IMR-90 (cell line): ENCODE measurements around the gene FBLIM1. TPM values are rescaled to one million over a fixed set of nuclear protein-coding genes. Genes with fewer than 3 reads are reported as not detected.

Experiments
- ATAC-seq: fragments of 200-7000 bp; cut with Tn5 transposase; 2 replicates; pipeline ENCODE4 v1.9.1; 2020; ENCODE audit warnings: low read depth, mild to moderate bottlenecking, moderate library complexity
- BruUV-seq: library from RNA; stranded (reverse); fragments of 400-500 nt; replicated peaks from 2 replicates; lab custom pipeline; 2021; lab: Mats Ljungman, UMichigan
- CTCF ChIA-PET: fragments of 300-600 bp; formaldehyde crosslinking; extraction: SDS; loops from one replicate; lab custom pipeline; 2021; ENCODE audit warnings: antibody characterized with exemption; lab: Yijun Ruan, JAX
- POLR2A ChIA-PET: fragments of 300-600 bp; sonication (Branson Sonifier 250); formaldehyde crosslinking; loops from one replicate; lab custom pipeline; 2022; ENCODE audit warnings: antibody characterized with exemption; ENCODE audit not compliant: unreplicated experiment; lab: Charles Lee
- DNase-seq: peaks from one replicate; pipeline ENCODE4 v3.0.0; 2013
- H2AFZ ChIP-seq: replicated peaks from 2 replicates; pipeline ENCODE3; 2013; ENCODE audit warnings: low read length, mild to moderate bottlenecking; ENCODE audit not compliant: poor library complexity
- H2AK5ac ChIP-seq: 2 replicates; pipeline ENCODE4 v1.6.1; 2013; ENCODE audit warnings: low read depth, low read length, inconsistent platforms
- H2AK9ac ChIP-seq: replicated peaks from 2 replicates; pipeline ENCODE3; 2013; ENCODE audit warnings: mild to moderate bottlenecking, low read depth, low read length, moderate library complexity; ENCODE audit not compliant: poor library complexity
- H2BK120ac ChIP-seq: 2 replicates; pipeline ENCODE4 v1.6.1; 2013; ENCODE audit warnings: low read depth, low read length, inconsistent platforms
- H2BK15ac ChIP-seq: 3 replicates; pipeline ENCODE4 v1.6.1; 2013; ENCODE audit warnings: low read depth, low read length, inconsistent platforms
- H2BK20ac ChIP-seq: 2 replicates; pipeline ENCODE4 v1.6.1; 2013; ENCODE audit warnings: low read depth, mild to moderate bottlenecking, inconsistent platforms, low read length, moderate library complexity
- H2BK5ac ChIP-seq: 2 replicates; pipeline ENCODE4 v1.6.1; 2013; ENCODE audit warnings: mild to moderate bottlenecking, low read depth, low read length, inconsistent platforms; ENCODE audit not compliant: poor library complexity, severe bottlenecking
- H3K14ac ChIP-seq: replicated peaks from 2 replicates; pipeline ENCODE4 v1.6.1; 2013; ENCODE audit warnings: low read depth, low read length, inconsistent platforms
- H3K18ac ChIP-seq: 2 replicates; pipeline ENCODE4 v1.6.1; 2013; ENCODE audit warnings: low read depth, low read length, control low read depth
- H3K23ac ChIP-seq: 2 replicates; pipeline ENCODE4 v1.6.1; 2013; ENCODE audit warnings: low read depth, low read length, inconsistent platforms
- H3K27ac ChIP-seq: 2 replicates; pipeline ENCODE4 v1.5.1; 2013; ENCODE audit warnings: mild to moderate bottlenecking, control low read depth, low read length; ENCODE audit not compliant: insufficient read depth
- H3K27me3 ChIP-seq: 2 replicates; pipeline ENCODE4 v1.6.1; 2013; ENCODE audit warnings: low read length; ENCODE audit not compliant: control insufficient read depth, insufficient read depth
- H3K36me3 ChIP-seq: 2 replicates; pipeline ENCODE4 v1.6.1; 2013; ENCODE audit warnings: low read length, mixed read lengths; ENCODE audit not compliant: control insufficient read depth, insufficient read depth
- H3K4ac ChIP-seq: 2 replicates; pipeline ENCODE4 v1.6.1; 2013; ENCODE audit warnings: low read depth, low read length, inconsistent platforms
- H3K4me1 ChIP-seq: 2 replicates; pipeline ENCODE4 v1.6.1; 2013; ENCODE audit warnings: low read length, mixed read lengths; ENCODE audit not compliant: control insufficient read depth, insufficient read depth
- H3K4me2 ChIP-seq: 2 replicates; pipeline ENCODE4 v1.6.1; 2013; ENCODE audit warnings: low read depth, mild to moderate bottlenecking, control low read depth, low read length, moderate library complexity
- H3K4me3 ChIP-seq: 2 replicates; pipeline ENCODE4 v1.5.1; 2013; ENCODE audit warnings: low read depth, mild to moderate bottlenecking, control low read depth, low read length, moderate library complexity; ENCODE audit not compliant: insufficient read depth
- H3K56ac ChIP-seq: 2 replicates; pipeline ENCODE4 v1.6.1; 2013; ENCODE audit warnings: low read length, inconsistent platforms; ENCODE audit not compliant: insufficient read depth; ENCODE audit errors: extremely low read depth
- H3K79me1 ChIP-seq, 2 experiments: 2 replicates each; pipeline ENCODE4 v1.6.1; 2013; ENCODE audit warnings: low read length in 2 of 2, inconsistent platforms in 1 of 2, low read depth in 1 of 2
- H3K9ac ChIP-seq: 2 replicates; pipeline ENCODE4 v1.6.1; 2013; ENCODE audit warnings: low read depth, low read length, control low read depth
- H3K9me1 ChIP-seq: 2 replicates; pipeline ENCODE4 v1.6.1; 2013; ENCODE audit warnings: low read length, inconsistent platforms; ENCODE audit not compliant: insufficient read depth
- H3K9me3 ChIP-seq: 2 replicates; pipeline ENCODE4 v1.6.1; 2013; ENCODE audit warnings: low read length; ENCODE audit not compliant: control insufficient read depth, insufficient read depth
- H4K20me1 ChIP-seq: 2 replicates; pipeline ENCODE4 v1.6.1; 2013; ENCODE audit warnings: low read length, inconsistent platforms; ENCODE audit not compliant: insufficient read depth
- H4K5ac ChIP-seq: 2 replicates; pipeline ENCODE4 v1.6.1; 2013; ENCODE audit warnings: mild to moderate bottlenecking, low read depth, low read length, control low read depth
- H4K8ac ChIP-seq, 2 experiments: 2 replicates each; pipeline ENCODE4 v1.6.1; 2013; ENCODE audit warnings: low read depth in 2 of 2, low read length in 2 of 2, control low read depth in 1 of 2, inconsistent platforms in 1 of 2
- H4K91ac ChIP-seq: 2 replicates; pipeline ENCODE4 v1.6.1; 2013; ENCODE audit warnings: low read depth, low read length, inconsistent platforms; ENCODE audit not compliant: insufficient read depth
- CEBPB ChIP-seq: IDR thresholded peaks from 2 replicates; pipeline ENCODE4 v1.6.1; 2012; ENCODE audit warnings: low read depth, low read length, improper control_type of control experiment
- ELK1 ChIP-seq: fragments of 150-350 bp; IDR thresholded peaks from 2 replicates; pipeline ENCODE4 v1.6.1; 2016; ENCODE audit warnings: low read depth, mild to moderate bottlenecking, low read length, moderate library complexity, borderline replicate concordance
- FOS ChIP-seq: fragments of 150-350 bp; IDR thresholded peaks from 2 replicates; pipeline ENCODE4 v1.6.1; 2016; ENCODE audit warnings: low read depth, low read length
- MAFK ChIP-seq: IDR thresholded peaks from 2 replicates; pipeline ENCODE4 v1.6.1; 2012; ENCODE audit warnings: low read depth, low read length, improper control_type of control experiment
- MAZ ChIP-seq: IDR thresholded peaks from 2 replicates; pipeline ENCODE4 v1.6.1; 2012; ENCODE audit warnings: low read depth, mild to moderate bottlenecking, low read length, improper control_type of control experiment, moderate library complexity, borderline replicate concordance
- MXI1 ChIP-seq: IDR thresholded peaks from 2 replicates; pipeline ENCODE4 v1.6.1; 2012; ENCODE audit warnings: low read depth, mild to moderate bottlenecking, low read length, moderate library complexity, borderline replicate concordance
- NFE2L2 ChIP-seq: fragments of 150-350 bp; IDR thresholded peaks from 2 replicates; pipeline ENCODE4 v1.6.1; 2016; ENCODE audit warnings: low read depth, mild to moderate bottlenecking, low read length
- POLR2A ChIP-seq: IDR thresholded peaks from 2 replicates; pipeline ENCODE4 v1.6.1; 2012; ENCODE audit warnings: mild to moderate bottlenecking, low read depth, low read length
- RAD21 ChIP-seq: IDR thresholded peaks from 2 replicates; pipeline ENCODE4 v1.6.1; 2012; ENCODE audit warnings: low read length, improper control_type of control experiment
- RCOR1 ChIP-seq: IDR thresholded peaks from 2 replicates; pipeline ENCODE4 v1.6.1; 2012; ENCODE audit warnings: mild to moderate bottlenecking, low read length, improper control_type of control experiment; ENCODE audit not compliant: insufficient replicate concordance
- RFX5 ChIP-seq: IDR thresholded peaks from 2 replicates; pipeline ENCODE4 v1.8.0; 2012; ENCODE audit warnings: low read depth, mild to moderate bottlenecking, low read length, moderate library complexity
- SMC3 ChIP-seq: fragments of 150-350 bp; IDR thresholded peaks from 2 replicates; pipeline ENCODE4 v1.6.1; 2016; ENCODE audit warnings: low read depth, mild to moderate bottlenecking, antibody characterized with exemption, low read length, moderate library complexity
- WGBS, 2 experiments: methylation state at CpG; one replicate each; pipeline versions ENCODE4 v1.1.5 to v1.1.7; 2013; ENCODE audit warnings: missing lambda C conversion rate in 2 of 2; ENCODE audit not compliant: insufficient read length in 1 of 2; ENCODE audit errors: extremely low coverage in 2 of 2; 5-methylcytosine and 5-hydroxymethylcytosine counted together
- dilution Hi-C: fragments of 300-500 bp; cut with HindIII; formaldehyde crosslinking; loops from one replicate; pipeline ENCODE4 v1.14.3; 2018; ENCODE audit warnings: low sequenced_read_pairs; ENCODE audit not compliant: unreplicated experiment
- in situ Hi-C: fragments of 300-500 bp; cut with MboI; formaldehyde crosslinking; loops from 3 replicates; pipeline ENCODE4 v1.14.3; 2019; ENCODE audit warnings: low sequenced_read_pairs, inconsistent platforms, mixed read lengths
- intact Hi-C: fragments of 100-400 bp; cut with micrococcal nuclease; formaldehyde crosslinking; loops from 2 replicates; pipeline ENCODE4 v1.10.0; 2022
- polyA plus RNA-seq, 3 experiments: library from polyadenylated mRNA; depleted of rRNA; stranded (reverse); fragments of >200 nt; gene quantifications; 2 replicates each; pipeline ENCODE4 v1.2.3, GENCODE V29; 2012; ENCODE audit warnings: low replicate concordance in 1 of 3
- total RNA-seq: library from RNA; depleted of rRNA; stranded (reverse); fragments of >200 nt; gene quantifications from 2 replicates; pipeline ENCODE4 v1.2.3, GENCODE V29; 2012

Gene FBLIM1
- total and polyA plus RNA-seq, 2 of the 4 experiments (the other 2 are of a cell fraction) = 52.2 to 140 TPM

GRCh38 chr1:15762546-15762945 lies 4.0 kb downstream of the FBLIM1 start:
- BruUV-seq = no TSS peak
- 69% methylated on average over 5 of the region's 10 CpGs; no CpG with 5 or more reads in 1 of the 2 experiments for WGBS, 2 experiments
- H3K36me3 ChIP-seq = peaks cover 28% of the 10 kb centered on the region

More at GRCh38 chr1:15762546-15762945, 4.0 kb downstream of the FBLIM1 start:
- peaks cover 14% of the 10 kb centered on the region for H3K9me1 ChIP-seq
- no peak overlapping the region for H3K27ac ChIP-seq
- H3K4me3 ChIP-seq = no peak overlapping the region
- no peak overlapping the region for H4K5ac ChIP-seq
- TF ChIP-seq MAFK = no peak
- no peak for TF ChIP-seq FOS
- no peak for TF ChIP-seq RAD21
- TF ChIP-seq POLR2A = no peak
- no peak for TF ChIP-seq MXI1
- no peak for TF ChIP-seq MAZ
- no peak for TF ChIP-seq NFE2L2
- TF ChIP-seq SMC3 = no peak
- no peak for TF ChIP-seq CEBPB
- no peak for TF ChIP-seq ELK1
- no peak for TF ChIP-seq RFX5
- TF ChIP-seq RCOR1 = no peak
- no peak overlapping the region for H4K8ac ChIP-seq
- peaks cover 24 to 55% of the 10 kb centered on the region in 2 experiments for H3K79me1 ChIP-seq
- no peak overlapping the region for H3K4me2 ChIP-seq
- H3K9me3 ChIP-seq = no peaks in the 10 kb centered on the region
- H4K91ac ChIP-seq = no peak overlapping the region
- no peak overlapping the region for H2BK120ac ChIP-seq
- POLR2A ChIA-PET = no interaction called here
- no peak overlapping the region for H3K23ac ChIP-seq
- H3K4me1 ChIP-seq = peaks cover 18% of the 10 kb centered on the region
- H3K4ac ChIP-seq = peak overlapping the region; percentile 48; the same call in 1 of the 2 replicates
- no peak overlapping the region for H3K18ac ChIP-seq
- no peak overlapping the region for H2BK5ac ChIP-seq
- ATAC-seq (no peak), DNase-seq (no peak)
- H2AK5ac ChIP-seq = no peak overlapping the region
- no peak overlapping the region for H2BK20ac ChIP-seq
- H3K9ac ChIP-seq = no peak overlapping the region
- H2BK15ac ChIP-seq = no peak overlapping the region
- intact Hi-C loops (no loop called here), in situ Hi-C loops (no loop called here), dilution Hi-C loops (no loop called here)
- H3K27me3 ChIP-seq = no peaks in the 10 kb centered on the region
- CTCF ChIA-PET = no interaction called here
- no peak overlapping the region for H3K14ac ChIP-seq
- H2AFZ ChIP-seq = no peak overlapping the region
- H3K56ac ChIP-seq = no peak overlapping the region
- no peak overlapping the region for H2AK9ac ChIP-seq
- peaks cover 46% of the 10 kb centered on the region for H4K20me1 ChIP-seq
